Measurements from ENCODE around the gene MALSU1. TPM values are rescaled to one million over a fixed set of nuclear protein-coding genes. Genes with fewer than 3 reads are reported as not detected.

MALSU1 gene
- total RNA-seq, 1 donor from 2014 or later = 41.5 TPM

DNA sequence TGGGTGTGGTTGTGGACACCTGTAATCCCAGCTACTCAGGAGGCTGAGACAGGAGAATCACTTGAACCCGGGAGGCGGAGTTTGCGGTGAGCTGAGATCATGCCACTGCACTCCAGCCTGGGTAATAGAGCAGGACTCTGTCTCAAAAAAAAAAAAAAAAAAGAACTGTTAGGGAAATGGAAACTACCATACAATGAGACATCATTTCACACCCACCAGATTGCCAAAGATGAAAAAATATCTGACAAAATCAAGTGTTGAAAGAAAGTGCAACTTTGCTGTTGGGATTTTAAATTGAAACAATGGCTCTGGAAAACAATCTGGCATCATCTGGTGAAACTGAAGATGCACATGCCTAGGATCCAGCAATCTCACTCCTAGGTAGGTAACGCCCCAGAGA lies 16.1 kb upstream of the MALSU1 start:
- Mint-ChIP-seq H3K36me3 (ENCODE audit: low read depth, unreplicated experiment) (no peaks in the 10 kb centered on the region), H3K27ac (ENCODE audit: unreplicated experiment) (no peak overlapping the region), H3K4me1 (ENCODE audit: unreplicated experiment) (no peaks in the 10 kb centered on the region), H3K9me3 (ENCODE audit: unreplicated experiment) (no peaks in the 10 kb centered on the region), H3K27me3 (ENCODE audit: unreplicated experiment) (peaks cover 2% of the 10 kb centered on the region), H3K4me3 (ENCODE audit: unreplicated experiment) (no peak overlapping the region)
- TF ChIP-seq, protein P1, sequence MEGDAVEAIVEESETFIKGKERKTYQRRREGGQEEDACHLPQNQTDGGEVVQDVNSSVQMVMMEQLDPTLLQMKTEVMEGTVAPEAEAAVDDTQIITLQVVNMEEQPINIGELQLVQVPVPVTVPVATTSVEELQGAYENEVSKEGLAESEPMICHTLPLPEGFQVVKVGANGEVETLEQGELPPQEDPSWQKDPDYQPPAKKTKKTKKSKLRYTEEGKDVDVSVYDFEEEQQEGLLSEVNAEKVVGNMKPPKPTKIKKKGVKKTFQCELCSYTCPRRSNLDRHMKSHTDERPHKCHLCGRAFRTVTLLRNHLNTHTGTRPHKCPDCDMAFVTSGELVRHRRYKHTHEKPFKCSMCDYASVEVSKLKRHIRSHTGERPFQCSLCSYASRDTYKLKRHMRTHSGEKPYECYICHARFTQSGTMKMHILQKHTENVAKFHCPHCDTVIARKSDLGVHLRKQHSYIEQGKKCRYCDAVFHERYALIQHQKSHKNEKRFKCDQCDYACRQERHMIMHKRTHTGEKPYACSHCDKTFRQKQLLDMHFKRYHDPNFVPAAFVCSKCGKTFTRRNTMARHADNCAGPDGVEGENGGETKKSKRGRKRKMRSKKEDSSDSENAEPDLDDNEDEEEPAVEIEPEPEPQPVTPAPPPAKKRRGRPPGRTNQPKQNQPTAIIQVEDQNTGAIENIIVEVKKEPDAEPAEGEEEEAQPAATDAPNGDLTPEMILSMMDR (IDR thresholded peaks at IDR 0.05; ENCODE audit: unreplicated experiment) = no peak
- no peak for DNase-seq (ENCODE audit: low spot score)

DNA sequence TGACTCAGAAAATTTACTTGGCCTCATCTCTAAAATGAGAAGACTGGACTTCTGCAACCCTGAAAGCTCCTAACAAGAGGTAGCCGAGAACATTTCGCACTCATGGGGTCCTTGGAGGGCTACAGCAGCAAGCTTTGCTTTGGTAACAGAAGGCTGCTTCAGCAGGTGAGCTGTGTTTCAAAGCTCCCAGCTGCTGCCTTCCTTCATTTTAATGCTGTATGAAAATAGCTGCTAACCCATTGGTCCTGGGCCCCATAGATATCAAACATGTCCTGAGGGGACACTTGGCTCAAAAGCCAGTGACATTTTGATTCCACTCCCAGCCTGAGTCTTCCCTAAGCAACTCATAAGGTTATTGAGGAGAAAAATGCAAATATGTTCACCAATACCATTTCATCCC lies 14.3 kb upstream of the MALSU1 start:
- H3K4me1 Mint-ChIP-seq (ENCODE audit: unreplicated experiment) = no peaks in the 10 kb centered on the region
- H3K9me3 Mint-ChIP-seq (ENCODE audit: unreplicated experiment) = no peaks in the 10 kb centered on the region
- no peak overlapping the region for H3K27ac Mint-ChIP-seq (ENCODE audit: unreplicated experiment)
- peaks cover 2% of the 10 kb centered on the region for H3K27me3 Mint-ChIP-seq (ENCODE audit: unreplicated experiment)
- TF ChIP-seq, protein P1 (IDR thresholded peaks at IDR 0.05; ENCODE audit: unreplicated experiment) = no peak
- no peak for DNase-seq (ENCODE audit: low spot score)
- no peaks in the 10 kb centered on the region for H3K36me3 Mint-ChIP-seq (ENCODE audit: low read depth, unreplicated experiment)
- no peak overlapping the region for H3K4me3 Mint-ChIP-seq (ENCODE audit: unreplicated experiment)

DNA sequence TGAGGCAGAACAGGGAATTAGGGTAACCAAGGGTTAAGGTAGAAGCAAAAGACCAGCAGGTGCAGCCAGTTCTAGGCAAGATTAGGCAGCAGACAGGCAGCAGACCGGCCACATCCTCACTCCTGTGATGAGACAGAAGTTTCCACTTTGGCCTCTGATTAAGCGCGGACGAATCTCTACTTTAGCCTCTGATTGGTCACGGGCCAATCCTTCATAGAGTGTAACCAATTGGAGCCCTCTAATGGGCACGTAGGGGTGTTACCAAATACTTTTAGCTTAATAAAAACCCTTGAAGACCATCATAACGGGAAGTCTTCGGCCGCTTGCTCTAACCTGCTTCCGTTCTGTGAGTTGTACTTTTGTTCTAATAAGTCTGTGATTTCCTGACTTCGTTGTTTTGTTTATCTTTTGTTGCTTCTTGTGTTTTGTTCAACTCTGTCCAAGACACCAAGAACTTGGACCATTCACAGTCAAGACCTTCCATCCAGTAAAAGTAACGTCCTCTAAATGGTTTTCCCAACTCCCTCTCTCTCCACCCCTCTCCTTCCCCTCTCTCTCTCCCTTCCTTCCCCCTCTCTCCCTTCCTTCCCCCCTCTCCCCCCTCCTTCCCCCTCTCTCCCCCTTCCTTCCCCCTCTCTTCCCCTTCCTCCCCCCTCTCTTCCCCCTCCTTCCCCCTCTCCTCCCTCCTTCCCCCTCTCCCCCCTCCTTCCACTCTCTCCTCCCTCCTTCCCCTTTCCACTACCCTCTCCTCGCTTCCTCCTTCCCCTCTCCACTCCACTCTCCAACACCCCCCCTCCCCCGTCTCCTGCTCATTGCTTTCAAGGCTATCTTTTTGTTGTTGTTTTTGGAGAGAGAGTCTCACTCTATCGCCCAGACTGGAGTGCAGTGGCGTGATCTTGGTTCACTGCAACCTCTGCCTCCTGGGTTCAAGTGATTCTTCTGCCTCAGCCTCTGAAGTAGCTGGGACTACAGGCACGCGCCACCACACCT lies 13.2 kb upstream of the MALSU1 start:
- no peaks in the 10 kb centered on the region for H3K4me1 Mint-ChIP-seq (ENCODE audit: unreplicated experiment)
- no peaks in the 10 kb centered on the region for H3K9me3 Mint-ChIP-seq (ENCODE audit: unreplicated experiment)
- H3K4me3 Mint-ChIP-seq (ENCODE audit: unreplicated experiment) = no peak overlapping the region
- peaks cover 2% of the 10 kb centered on the region for H3K27me3 Mint-ChIP-seq (ENCODE audit: unreplicated experiment)
- no peak for DNase-seq (ENCODE audit: low spot score)
- TF ChIP-seq, protein P1 (IDR thresholded peaks at IDR 0.05; ENCODE audit: unreplicated experiment) = no peak
- no peaks in the 10 kb centered on the region for H3K36me3 Mint-ChIP-seq (ENCODE audit: low read depth, unreplicated experiment)
- no peak overlapping the region for H3K27ac Mint-ChIP-seq (ENCODE audit: unreplicated experiment)

DNA sequence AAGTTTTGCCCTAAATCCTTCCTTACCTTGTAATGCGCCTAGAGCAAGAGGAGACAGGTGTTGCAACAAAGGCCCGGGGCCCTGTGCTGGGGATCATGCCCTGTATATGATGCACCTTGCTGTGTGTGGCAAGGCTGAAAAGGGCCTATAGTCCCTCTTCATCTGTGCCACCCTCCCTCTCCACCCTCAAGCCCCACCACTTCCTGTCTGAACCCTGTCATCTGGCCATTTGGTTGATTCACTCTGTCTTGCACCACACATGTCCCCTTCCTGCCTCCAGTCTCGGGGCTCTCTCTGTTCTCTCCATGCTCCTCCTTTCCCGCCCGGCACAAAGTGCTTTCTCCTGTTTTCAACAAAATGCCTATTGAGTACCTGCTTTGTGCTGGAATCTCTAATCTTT lies 11.5 kb upstream of the MALSU1 start:
- Mint-ChIP-seq H3K27me3 (ENCODE audit: unreplicated experiment) (peaks cover 2% of the 10 kb centered on the region), H3K4me3 (ENCODE audit: unreplicated experiment) (no peak overlapping the region), H3K36me3 (ENCODE audit: low read depth, unreplicated experiment) (no peaks in the 10 kb centered on the region), H3K4me1 (ENCODE audit: unreplicated experiment) (peaks cover 4% of the 10 kb centered on the region), H3K9me3 (ENCODE audit: unreplicated experiment) (no peaks in the 10 kb centered on the region), H3K27ac (ENCODE audit: unreplicated experiment) (no peak overlapping the region)
- DNase-seq (ENCODE audit: low spot score) = no peak
- TF ChIP-seq, protein P1 (IDR thresholded peaks at IDR 0.05; ENCODE audit: unreplicated experiment) = no peak

GRCh38 chr7:23290993-23291392 lies 8.1 kb upstream of the MALSU1 start:
- H3K4me1 Mint-ChIP-seq (ENCODE audit: unreplicated experiment) = peaks cover 4% of the 10 kb centered on the region
- TF ChIP-seq, protein P1 (IDR thresholded peaks at IDR 0.05; ENCODE audit: unreplicated experiment) = no peak
- H3K36me3 Mint-ChIP-seq (ENCODE audit: low read depth, unreplicated experiment) = no peaks in the 10 kb centered on the region
- H3K27me3 Mint-ChIP-seq (ENCODE audit: unreplicated experiment) = no peaks in the 10 kb centered on the region
- H3K27ac Mint-ChIP-seq (ENCODE audit: unreplicated experiment) = no peak overlapping the region
- DNase-seq (ENCODE audit: low spot score) = no peak
- H3K9me3 Mint-ChIP-seq (ENCODE audit: unreplicated experiment) = no peaks in the 10 kb centered on the region
- no peak overlapping the region for H3K4me3 Mint-ChIP-seq (ENCODE audit: unreplicated experiment)

All from endothelial cell (in vitro differentiated cells).